Activated CD4-positive, alpha-beta T cell treated with anti-CD3 and anti-CD28 coated beads, Interleukin-2, amount 50 U/mL, for 1 hour (primary cell): ENCODE measurements around the gene NLRC5.
A peak's percentile ranks its signal among the peaks of the same experiment; 100 is the strongest.
"Not testable (repeated sequence)": the region's sequence is repeated elsewhere in the genome, so short reads cannot be mapped to it uniquely, and the experiment has no call there.

Source experiments
- DNase-seq: peaks from one replicate; pipeline ENCODE4 v3.0.0-alpha.2; 2020

NLRC5 gene

DNA sequence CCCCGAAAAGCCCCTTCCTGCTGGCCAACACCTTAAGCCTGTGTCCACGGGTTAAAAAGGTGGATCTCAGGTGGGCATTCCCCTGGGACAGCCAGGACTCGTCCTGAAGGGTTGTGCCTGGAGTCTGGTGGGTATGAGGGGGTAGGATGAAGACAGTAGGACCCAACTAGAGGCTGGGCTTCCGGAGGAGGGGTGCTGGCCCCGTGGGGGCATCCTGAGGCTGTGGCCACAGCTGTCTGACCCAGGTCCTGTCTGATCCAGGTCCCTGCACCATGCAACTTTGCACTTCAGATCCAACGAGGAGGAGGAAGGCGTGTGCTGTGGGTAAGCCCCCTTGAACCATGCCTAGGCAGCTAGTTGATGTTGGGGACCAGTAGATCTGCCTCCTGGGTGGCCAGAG is 65.4 kb downstream of the NLRC5 start:
- no peak for DNase-seq

DNA sequence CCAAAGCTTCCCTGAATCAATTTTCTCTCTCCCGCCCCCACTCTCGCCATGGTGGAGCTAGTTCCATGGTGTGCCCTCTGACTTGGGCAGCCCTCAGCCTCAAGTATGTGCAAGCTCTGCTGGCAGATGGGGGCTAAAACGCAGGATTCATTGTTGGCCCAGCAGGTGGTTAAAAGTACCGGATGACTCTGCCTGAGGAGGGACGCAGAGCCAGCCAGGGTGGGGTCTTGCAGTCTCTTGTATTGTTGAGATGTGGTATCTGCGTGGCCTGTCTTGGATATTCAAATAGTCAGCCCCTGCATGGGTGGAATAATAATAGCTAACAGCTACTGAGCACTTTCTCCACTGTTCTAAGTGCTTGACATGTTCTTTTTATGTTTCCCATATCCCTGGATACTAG is 66.3 kb downstream of the NLRC5 start:
- no peak for DNase-seq

DNA sequence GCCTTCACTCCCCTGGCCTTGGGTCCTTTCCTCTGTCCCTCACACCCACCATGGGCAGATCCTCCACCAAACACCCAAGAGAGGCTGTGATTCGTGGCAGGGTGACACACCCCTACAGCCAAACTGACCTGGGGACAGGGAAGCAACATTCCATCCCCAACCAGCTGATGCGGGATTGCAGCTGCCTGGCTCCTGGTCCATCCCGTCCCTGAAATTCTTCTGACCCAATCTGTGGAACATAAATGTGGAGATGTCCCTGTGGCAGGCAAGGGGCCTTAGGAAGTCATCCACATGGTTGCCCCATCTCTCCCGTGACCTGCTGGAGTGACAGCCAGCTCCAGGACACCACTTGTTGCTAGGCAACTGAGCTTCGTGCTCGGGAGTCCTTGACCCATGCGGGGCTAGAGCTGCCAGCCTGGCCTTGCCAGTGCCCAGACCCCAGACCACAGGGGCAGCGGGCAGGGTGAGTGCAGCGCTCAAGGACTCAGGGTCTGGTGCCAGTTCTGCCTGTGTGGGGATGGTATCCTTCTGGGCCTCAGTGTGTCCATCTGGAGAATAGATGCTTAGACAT is 69.0 kb downstream of the NLRC5 start:
- DNase-seq: no peak

DNA sequence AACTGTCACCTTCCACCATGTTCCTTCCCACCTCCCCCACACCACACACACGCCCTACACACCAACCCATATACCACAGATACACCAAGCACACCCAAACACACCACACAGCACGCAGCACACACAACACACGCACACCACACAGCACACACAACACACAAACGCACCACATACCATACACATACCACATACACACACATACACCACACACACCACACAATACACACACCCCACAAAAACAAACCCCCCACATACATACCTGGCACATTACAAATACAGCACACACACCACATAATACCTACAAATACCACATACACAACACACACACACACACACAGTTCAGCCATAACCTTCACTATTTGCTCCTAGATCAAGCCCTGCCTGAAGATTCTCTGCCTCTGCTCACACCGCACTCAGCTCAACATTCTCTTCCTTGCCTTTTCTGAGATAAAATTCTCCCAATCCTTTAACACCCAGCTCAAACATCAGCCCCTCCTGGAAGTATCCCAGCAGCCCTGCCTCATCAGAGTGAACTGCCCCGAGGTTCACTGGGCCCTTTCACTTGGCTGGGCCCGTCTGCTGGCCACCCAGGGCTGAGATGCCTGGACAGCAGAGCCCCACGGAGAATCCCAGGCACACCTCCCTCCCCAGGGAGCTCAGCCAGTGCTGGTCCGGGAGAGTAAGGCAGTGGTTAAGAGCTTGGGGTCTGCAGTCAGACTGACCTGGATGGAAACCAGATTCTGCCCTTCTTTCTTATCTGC is 71.1 kb downstream of the NLRC5 start:
- DNase-seq: no peak

DNA sequence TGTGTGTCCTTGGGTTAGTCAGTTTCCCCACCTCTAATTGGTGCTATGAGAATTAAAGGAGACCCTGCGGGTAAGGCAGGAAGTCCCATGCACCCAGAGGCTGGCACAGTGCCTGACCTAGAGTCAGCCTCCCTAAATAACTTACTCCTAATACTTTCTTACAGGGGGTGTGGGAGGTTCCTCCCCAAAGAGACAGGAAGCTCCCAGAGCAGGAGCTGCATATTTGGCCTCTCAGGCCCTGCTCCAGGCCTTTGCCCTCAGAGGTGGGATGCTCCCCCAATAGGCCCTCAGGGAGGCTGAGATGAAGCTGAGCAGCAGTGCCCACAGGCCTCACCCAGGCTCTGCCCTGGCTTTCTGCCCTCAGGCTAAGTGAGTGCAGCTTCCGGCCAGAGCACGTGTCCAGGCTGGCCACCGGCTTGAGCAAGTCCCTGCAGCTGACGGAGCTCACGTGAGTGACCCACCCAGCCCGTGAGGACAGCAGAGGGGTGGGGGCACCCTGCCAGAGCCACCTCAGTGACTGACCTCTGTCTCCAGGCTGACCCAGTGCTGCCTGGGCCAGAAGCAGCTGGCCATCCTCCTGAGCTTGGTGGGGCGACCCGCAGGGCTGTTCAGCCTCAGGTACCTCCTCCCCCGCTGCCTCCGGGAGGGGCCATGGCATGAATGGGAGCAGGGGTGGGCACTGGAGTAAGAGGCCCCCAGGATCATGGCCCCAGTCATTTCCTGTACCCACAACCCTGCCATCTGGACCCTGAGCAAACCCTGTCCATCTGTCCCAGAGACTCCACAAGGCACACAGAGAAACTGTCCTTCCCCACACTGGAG is 71.9 kb downstream of the NLRC5 start:
- DNase-seq: no peak

DNA sequence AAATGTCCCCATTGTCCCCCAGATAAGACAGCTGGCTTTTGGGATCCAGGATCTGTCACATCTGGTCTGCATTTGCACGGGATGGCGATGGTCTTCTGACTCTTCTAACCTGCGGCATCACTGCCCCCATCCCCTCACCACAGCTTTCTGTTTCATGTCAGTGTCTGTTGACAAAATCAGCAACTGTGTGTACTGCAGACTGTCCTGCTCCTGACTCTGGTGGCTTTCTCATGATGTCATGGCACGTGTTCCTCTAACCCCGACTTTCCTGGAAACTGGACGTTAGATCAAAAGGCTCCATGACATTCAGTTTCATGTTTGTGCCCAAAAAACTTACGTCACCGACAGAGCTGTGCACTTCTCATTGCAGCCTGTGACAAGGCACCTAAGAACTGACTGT is 73.0 kb downstream of the NLRC5 start:
- no peak for DNase-seq

DNA sequence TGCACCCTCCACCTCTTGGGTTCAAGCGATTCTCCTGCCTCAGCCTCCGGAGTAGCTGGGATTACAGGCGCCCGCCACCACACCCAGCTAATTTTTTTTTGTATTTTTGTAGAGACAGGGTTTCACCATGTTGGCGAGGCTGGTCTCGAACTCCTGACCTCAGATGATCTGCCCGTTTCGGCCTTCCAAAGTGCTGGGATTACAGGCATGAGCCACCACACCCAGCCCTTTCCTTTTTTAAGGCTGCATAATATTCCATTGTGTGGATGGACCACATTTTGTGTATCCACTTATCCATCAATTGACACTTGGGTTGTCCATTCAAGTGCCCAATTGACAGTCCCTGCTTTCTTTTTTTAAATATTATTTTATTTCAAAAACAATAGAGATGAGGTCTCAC is 73.8 kb downstream of the NLRC5 start:
- DNase-seq: not testable (repeated sequence)

DNA sequence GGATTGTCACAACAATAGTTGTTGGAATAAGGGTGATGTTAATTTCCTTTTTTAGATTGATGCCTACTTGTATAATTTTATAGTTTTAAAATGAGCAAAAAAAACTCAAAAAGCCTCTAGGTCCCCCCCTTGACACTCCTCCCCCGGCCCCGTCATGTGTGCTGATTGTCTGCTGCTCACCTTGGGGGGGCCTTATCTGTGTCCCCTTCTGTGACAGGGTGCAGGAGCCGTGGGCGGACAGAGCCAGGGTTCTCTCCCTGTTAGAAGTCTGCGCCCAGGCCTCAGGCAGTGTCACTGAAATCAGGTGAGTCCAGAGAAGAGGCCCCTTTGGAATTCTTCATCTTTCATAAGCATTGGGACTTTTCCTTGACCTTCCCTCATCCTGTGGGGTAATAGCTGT is 75.6 kb downstream of the NLRC5 start:
- DNase-seq: no peak

DNA sequence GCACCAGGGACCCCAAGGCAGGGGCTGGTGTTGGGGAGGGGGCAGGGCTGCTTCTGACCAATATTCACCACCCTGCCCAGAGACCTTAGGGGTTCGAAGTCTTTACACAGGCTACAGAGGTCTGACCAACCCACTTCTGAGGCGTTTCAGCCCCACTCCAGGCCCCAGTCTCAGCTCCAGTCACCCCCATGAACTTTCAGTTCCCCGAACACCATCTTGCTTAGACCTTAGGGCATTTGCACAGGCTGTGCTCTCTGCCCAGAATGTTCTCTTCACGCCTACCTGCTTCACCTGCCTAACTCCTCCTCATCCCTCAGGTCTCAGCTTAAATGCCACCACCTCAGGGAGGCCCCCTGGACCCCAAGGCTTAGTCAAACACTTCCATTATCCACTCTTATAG is 77.3 kb downstream of the NLRC5 start:
- DNase-seq: no peak

DNA sequence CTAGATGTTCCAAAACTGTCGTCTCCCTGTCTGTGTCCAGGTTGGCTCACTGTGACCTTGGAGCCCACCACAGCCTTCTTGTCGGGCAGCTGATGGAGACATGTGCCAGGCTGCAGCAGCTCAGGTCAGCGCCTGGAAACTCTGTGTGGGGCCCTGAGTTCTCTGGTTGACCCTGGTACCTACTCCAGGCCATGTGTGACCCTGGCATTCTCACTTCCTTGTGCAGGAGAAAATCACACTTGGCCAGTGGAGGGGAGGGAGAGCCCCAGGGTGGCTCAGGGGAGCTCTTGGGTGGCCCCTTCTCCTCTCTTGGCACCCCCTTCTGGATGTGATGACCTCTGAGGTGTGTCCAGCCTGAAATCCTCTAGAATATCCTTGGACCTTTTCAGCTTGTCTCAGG is 78.0 kb downstream of the NLRC5 start:
- no peak for DNase-seq

DNA sequence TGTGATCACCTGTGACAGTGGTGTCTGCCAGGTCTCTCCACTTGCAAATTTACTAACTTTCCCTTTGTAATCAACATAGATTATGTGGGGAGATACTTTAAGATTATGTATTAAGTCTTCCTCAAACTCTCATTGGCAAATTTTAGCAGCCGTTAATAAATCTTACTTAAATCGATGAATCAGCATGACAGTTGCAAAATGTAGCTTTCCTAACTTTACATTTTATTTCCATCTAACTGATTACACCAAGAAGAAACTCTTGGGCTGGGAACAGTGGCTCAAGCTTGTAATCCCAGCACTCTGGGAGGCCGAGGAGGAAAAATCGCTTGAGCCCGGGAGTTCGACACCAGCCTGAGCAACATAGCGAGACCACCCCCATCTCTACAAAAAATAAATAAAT is 79.7 kb downstream of the NLRC5 start:
- DNase-seq: no peak

DNA sequence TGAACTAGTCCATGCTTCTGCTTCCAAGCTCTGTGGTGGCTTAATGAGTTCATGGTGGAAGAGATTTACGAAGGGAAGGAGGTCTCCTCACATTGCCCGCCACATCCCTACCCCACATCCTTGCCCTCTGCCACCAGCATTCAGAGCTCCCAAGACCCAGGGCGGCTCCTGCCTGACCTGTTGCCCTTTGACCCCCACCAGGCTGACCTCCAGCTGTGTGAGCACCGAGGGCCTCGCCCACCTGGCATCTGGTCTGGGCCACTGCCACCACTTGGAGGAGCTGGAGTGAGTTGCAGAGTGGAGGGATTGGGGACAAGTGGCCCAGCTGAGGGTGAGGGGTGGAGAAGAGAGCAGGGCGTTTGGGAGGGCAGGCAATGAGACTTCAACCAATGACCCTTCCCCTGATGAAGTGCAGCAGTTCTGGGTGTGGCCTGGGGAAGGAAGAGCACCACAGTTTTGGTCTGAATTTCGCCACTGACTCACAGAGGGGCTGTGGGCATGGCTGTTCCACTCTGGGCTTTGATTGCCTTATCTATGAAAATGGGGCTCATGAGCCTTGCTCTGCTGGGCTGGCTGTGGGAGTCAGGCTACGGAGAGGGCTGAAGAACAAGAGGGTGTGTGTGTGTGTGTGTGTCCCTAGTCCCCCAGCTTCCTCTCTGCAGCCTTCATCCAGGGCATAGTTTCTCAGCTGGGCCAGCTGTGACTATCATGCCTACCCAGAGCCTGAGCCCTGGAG is 80.4 kb downstream of the NLRC5 start:
- no peak for DNase-seq

DNA sequence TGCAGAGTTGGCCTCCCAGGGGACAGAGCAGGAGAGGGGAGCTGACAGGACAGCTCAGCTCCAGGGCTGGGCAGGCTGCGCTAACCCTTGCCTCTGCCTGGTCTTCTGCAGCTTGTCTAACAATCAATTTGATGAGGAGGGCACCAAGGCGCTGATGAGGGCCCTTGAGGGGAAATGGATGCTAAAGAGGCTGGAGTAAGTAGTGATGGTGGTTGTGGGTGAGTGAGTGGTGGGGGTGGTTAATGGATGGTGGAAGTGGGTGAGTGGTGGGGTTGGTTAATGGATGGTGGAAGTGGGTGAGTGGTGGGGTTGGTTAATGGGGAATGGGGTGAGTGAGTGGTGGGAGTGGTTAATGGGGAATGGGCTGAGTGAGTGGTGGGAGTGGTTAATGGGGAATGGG is 81.1 kb downstream of the NLRC5 start:
- DNase-seq: no peak

DNA sequence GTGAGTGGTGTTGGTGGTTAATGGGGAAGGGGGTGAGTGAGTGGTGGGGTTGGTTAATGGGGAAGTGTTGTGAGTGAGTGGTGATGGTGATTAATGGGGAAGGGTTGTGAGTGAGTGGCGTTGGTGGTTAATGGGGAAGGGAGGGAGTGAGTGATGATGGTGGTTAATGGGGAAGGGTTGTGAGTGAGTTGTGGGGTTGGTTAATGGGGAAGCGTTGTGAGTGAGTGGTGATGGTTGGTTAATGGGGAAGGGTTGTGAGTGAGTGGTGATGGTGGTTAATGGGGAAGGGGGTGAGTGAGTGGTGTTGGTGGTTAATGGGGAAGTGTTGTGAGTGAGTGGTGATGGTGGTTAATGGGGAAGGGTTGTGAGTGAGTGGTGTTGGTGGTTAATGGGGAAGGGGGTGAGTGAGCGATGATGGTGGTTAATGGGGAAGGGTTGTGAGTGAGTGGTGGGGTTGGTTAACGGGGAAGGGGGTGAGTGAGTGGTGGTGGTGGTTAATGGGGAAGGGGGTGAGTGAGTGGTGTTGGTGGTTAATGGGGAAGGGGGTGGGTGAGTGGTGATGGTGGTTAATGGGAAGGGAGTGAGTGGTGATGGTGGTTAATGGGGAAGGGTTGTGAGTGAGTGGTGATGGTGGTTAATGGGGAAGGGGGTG is 81.8 kb downstream of the NLRC5 start:
- DNase-seq: not testable (repeated sequence)

DNA sequence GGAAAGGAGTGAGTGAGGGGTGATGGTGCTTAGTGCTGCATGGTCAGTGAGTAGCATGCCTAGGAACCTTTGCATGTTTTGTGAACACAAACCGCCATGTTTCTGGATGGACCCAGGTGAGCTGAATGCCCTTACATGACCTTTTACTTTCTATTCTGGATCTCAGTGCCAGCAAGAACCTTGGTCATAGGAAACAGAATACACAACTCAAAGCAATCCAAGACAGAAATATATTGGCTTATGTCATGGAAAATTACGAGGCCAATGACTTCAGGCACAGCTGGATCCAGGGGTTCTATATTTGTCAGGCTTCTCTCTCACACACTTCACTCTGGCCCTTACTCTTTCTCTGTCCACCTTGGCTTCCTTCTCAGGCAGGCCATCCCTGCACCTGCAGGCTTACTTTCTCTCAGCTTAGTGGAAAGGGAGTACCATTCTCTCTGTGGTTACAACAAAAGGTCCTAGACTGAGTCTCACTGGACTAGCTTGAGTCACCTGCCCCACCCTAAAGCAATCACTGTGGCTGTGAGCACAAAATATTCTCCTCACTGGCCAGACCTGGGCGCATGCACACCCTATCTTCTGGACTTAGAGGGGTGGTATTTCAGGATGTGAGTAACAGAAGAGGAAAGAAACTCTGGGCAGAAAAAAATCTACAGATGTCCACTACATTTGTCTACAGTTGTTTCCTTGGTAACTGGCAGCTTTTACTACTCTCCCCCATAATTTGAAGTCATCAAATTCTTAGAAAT is 82.7 kb downstream of the NLRC5 start:
- DNase-seq: no peak

DNA sequence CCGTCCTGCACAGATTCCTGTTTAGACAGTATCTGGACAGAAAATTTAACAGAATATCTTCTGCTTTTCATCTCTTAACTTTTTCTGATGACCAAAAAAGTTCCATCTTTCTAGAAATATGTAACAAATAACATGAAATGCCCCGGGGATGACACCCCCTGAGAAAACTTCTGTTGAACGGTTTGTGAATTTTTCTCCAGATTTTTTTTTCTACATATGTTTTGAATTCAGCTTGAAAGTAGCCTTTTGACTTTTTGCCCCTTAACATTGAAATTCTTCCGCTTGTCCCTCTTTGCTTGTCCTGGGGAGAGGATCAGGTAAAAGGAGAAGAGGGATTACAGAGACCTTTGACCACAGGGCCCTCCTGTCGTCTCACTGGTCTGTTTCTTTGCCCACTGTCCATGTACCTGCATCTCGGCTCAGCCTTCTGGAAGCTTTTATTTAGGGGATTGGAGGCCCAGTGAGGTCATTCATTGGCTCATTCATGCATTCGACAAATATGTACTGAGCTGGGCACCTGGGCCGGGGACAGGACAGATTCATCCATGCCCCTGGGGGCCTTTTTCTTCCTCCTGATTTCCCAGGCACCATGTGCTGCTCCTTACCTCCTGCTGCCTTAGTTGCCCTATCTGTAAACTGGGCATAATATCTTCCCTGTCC is 83.4 kb downstream of the NLRC5 start:
- DNase-seq: no peak

DNA sequence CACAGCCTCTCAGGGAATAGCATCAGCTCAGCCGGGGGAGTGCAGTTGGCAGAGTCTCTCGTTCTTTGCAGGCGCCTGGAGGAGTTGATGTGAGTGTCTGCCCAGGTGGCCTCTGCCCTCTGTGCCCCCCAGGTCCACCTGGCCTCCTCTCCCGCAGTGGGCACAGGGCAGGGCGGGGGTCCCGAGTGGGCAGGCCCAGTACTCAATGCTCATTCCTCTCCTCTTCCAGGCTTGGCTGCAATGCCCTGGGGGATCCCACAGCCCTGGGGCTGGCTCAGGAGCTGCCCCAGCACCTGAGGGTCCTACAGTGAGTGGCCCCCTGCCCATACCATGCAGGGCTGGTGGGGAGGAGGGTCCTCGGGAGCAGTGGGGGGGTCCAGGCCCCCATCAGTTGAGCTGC is 88.4 kb downstream of the NLRC5 start:
- DNase-seq: no peak

DNA sequence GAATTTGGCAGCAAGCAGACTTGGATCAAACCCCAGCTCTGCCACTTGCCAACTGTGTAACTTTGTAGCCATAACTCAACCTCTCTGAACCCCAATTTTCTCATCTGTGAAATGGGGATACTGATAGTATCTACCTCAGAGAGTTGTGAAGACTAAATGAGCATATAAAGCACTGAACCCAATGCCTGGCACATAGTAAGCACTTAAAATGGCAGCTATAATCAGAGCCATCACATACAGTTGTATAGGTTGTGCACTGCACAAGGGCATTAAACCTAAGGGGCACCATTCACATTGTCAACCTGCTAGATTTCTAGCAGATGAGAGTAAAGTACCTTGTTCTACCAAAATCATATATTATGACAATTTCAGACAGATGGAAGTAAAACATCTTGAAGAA is 92.4 kb downstream of the NLRC5 start:
- no peak for DNase-seq

DNA sequence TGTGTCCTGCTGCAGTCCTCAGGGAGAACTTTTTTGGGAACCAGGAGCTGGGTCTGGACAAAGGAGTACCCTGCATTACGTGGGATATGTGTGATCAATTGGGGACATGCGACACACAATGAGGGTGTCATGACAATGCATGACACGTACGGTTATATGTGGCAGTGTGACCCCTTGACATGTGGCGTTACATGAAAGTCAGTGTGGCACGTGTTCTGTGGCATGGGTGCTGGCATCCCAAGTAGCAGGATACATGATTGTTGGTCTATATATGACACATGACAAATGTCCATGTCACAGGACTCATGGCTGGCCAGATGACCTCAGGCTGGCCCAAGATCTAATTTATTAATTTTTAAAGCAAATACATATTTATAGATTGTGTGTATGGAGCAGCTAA is 93.3 kb downstream of the NLRC5 start:
- DNase-seq: no peak

DNA sequence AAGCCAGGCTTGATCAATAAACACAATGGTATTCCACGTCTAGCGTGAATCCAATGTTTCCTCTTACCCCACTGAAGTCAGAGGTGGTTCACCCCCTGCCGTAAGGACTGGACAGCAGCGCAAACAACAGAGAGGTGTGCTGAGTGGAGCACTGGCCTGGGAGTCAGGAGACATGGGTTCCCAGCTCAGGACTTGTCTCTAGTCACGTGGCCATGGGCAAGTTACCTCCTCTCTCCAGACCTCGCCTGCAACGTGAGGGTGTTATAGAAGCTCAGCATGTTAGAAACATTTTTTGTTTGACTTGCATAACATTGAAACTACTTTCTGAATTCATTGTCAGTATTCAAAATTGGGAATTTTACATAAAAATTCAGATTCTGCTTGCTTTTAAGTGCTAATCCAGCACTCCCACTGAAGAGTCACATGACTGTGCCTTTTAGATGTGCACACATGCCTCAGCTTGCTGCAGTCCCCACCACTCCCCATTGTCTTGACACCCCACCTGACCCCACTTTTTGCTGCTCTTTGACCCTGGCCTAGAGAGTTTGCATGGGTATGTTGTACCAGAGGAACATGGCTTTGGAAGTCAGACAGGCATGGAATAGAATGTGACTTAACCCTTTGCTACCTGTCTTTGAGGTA is 94.2 kb downstream of the NLRC5 start:
- no peak for DNase-seq

DNA sequence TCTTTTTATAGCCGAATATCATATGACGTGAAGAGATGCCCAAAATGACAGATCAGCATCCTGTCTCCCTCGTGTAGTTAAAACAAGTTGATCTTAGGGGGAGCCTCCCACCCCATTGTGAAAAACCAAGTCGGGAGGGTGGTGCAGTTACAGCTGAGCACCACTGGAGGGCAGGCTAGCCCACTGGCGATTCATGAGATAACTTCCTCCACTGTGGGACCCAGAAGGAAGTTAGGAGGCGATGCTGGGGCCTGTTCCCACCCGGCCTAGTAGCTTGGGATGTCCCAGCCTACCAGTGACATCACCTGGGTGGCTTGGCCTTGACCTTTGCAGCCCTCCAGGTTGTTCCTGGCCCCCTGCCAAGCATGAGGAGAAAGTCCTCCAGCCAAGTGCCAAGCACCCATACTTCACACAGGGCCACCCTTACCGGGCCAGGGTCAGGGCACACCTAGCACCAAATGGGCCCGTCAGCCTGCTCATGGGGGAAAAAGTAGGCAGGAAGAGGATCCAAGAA is 95.0 kb downstream of the NLRC5 start:
- DNase-seq: peak; percentile 71
